Head of caudate nucleus (tissue), 42 donors: ENCODE results near the gene TADA2A.
A peak's percentile ranks its signal among the peaks of the same experiment; 100 is the strongest.
"Not testable (repeated sequence)": the region's sequence is repeated elsewhere in the genome, so short reads cannot be mapped to it uniquely, and the experiment has no call there.

ENCODE experiments used
- DNase-seq, 42 donors: peaks; one replicate each; pipeline versions ENCODE4 v3.0.0 to v3.0.0-alpha.2; 2020 to 2021; ENCODE audit warnings: mixed read lengths in 7 of 42
- intact Hi-C: fragments of 100-400 bp; cut with DNase I; formaldehyde crosslinking; loops from one replicate; pipeline ENCODE4 v1.15.0; 2022

Gene TADA2A

DNA sequence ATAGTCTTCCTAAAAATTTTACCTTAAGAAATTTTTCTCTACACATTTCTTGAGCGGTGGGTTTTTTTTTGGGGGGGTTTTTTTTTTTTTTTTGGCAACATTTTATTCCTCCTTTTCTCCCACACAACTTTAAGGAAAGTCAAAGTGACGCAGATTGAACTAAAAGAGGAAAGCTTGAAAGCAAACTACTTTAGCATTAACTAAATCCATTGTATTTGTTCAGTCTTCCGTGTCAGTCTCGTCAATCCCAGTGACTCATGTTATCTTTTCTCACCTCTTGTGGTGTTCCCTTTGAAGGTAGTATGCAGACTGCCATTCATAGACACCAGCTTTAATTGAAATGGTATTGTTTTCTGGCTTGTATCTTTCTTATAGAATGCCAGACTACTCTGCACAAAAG is 39.3 kb downstream of the TADA2A start:
- DNase-seq = peak in 11 of 42 donors; percentile 4 to 60 (median 26)
- intact Hi-C loops = no loop called here

DNA sequence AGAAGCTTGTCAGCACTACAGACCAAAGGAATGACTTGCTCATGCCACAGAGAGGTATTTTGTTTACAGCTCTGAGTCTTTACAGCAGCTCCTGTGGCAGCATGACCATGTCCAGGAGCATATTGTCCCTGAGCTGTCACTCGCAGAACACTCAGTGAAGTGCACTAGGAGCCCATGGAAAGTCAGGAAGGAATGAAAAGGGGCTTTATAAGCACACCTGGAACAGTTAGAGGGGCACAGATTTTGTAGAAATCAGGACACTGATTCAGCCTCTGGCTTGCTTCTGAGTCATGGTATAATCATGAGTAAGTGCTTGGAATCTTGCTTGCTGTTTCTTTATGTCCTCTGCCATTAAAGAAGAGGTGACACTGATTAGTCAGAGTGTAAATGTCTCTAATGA is 41.0 kb downstream of the TADA2A start:
- intact Hi-C loops = no loop called here
- DNase-seq = peak in 1 of 42 donors; percentile 19

DNA sequence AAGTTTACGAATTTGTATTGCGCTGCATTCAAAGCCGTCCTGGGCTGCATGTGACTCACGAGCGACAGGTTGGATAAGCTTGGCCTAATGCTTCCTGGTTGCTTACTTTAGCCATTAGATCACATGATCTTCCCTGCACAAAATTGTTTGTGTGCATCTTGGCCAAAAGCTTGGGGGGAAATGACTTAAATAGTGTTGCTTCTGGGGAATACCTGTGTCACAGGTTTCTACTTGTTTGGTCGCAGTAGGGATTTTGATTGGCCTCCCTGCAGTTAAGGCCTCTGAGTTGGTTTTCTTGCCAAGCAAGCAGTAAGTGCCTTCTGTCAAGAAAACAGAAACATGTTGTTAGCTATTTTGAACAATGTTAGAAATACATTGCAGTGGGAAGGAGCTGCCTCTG is 43.4 kb downstream of the TADA2A start:
- intact Hi-C loops = no loop called here
- no peak for DNase-seq

DNA sequence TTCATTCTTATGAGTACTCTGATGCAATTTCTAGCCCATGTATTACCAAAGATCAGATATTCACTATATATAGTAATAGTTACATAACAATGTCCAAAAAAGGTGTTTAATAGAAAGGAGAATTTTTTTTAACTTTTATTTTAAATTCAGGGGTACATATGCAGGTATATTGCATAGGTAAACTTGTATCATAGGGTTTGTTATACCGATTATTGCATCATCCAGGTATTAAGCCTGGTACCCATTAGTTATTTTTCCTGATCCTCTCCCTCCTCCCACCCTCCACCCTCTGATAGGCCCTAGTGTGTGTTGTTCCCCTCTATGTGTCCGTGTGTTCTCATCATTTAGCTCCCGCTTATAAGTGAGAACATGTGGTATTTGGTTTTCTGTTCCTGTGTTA is 51.1 kb downstream of the TADA2A start:
- DNase-seq, intact Hi-C loops: not testable (repeated sequence)

DNA sequence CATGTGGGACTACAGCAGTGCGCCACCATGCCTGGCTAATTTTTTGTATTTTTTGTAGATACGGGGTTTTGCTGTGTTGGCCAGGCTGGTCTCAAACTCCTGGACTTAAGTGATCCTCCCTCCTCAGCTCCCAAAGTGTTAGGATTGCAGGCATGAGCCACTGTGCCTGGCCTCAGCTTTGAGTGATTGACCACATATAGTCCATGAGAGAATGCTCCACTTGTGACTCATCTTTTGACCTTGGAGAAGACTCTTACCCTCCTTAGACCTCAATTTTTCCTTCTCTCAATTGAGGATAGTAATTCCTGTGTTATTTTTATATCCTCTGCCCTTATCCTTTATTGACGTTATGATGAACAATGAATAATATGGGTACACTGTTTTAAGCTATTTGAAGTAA is 52.1 kb downstream of the TADA2A start:
- DNase-seq = no peak
- intact Hi-C loops = no loop called here

DNA sequence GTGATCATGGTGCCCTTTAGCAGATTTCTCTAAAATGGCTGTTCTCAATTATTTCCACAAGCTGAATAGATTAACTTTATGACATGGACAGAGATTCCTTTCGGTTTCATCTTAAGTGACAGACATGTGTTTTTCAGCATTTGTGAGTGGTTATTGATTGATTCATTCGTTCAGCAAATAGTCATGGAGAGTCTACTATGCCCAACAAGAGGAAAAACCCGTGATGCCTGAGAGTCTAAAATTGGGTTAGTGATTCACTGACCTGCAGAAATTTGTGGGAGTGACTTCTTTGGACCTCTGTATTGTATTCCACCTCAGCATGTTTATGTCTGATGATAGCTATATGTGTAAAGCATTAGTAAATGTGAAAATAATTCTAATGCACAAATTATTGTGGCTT is 55.0 kb downstream of the TADA2A start:
- DNase-seq = no peak
- intact Hi-C loops = no loop called here

DNA sequence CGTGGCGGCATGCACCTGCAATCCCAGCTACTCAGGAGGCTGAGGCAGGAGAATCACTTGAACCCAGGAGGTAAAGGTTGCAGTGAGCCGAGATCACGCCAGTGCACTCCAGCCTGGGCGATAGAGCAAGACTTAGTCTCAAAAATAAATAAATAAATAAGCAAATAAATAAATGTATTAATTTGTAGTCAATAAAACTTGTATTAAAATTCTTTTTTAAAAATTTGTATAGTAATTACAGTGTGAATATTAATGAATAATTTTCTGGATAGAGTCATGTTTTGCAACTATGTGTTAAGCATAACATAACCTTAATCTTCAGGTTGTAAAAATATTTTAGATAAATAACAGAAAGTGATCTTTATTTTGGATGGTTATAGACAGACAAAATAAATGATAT is 55.8 kb downstream of the TADA2A start:
- intact Hi-C loops = no loop called here
- no peak for DNase-seq

DNA sequence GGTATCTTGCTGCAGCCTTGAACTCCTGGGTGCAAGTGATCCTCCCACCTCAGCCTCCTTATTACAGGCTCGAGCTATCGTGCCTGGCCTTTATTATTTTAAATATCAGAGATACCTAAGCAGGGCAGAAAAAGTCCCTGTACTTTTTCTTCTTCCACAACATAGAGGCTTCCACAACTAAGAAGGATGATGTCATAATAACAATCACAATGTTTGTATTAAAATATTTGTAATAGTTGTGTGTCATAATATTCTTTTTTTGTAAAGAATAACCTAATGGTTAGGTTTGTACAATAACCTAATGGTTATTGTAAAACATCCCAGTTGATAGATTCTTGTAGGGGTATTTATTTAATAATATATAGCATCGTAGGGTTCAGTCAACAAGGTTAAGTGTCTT is 56.4 kb downstream of the TADA2A start:
- no peak for DNase-seq
- intact Hi-C loops = no loop called here

DNA sequence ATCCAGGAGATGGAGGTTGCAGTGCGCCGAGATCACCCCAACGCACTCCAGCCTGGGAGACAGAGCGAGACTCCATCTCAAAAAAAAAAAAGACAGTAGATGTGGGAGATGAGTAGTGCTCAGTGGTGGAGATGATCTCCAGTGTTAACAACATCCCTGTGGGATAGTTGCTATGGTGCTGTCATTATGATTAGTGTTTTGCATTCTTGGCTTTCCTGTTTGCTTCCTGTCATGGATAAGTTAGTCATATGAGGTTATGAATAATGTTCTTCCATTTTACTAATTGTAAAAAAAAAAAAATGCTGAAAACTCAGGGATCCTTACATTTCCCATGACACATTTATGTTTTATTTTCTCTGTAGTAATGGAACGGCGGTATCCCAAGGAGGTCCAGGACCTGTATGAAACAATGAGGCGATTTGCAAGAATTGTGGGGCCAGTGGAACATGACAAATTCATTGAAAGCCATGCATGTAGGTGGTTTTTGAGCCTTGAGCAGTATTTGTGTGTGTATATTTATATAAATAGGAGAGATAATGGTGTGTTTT is 58.5 kb downstream of the TADA2A start:
- DNase-seq = no peak
- intact Hi-C loops = no loop called here

DNA sequence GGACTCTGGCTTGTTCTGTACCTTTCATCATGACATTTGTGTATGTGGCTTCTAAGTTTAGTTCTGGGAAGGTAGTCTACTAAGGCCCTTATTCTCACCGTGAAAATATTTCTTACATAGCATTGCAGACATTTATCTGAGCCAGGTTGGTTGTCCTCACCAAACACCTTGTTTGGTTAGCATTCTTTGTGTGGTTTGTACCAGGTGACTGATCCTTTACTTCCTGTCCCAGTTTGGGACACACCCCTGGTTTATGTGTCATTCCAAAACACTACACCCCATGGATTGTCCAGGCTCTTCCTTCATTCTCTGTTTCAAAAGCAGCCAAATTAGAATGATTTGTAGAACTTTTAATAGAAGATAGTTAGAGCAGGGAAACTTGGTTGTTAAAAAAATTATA is 59.8 kb downstream of the TADA2A start:
- DNase-seq = no peak
- intact Hi-C loops = no loop called here

DNA sequence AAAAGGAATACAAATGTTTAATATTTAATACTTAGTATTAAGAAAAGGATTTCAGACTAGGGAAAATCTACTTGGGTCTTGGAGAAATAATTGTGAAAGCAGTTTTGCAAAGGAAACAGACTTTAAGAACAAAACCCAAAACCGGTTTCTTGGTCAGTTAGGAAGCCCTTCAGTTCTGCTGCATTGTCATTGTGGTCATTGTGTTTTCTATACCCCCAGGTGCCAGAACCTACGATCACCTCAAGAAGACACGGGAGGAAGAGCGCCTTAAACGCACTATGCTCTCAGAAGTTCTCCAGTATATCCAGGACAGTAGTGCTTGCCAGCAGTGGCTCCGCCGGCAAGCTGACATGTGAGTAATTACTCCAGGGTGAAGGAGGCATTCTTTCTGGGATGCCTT is 63.5 kb downstream of the TADA2A start:
- intact Hi-C loops = no loop called here
- DNase-seq = no peak

DNA sequence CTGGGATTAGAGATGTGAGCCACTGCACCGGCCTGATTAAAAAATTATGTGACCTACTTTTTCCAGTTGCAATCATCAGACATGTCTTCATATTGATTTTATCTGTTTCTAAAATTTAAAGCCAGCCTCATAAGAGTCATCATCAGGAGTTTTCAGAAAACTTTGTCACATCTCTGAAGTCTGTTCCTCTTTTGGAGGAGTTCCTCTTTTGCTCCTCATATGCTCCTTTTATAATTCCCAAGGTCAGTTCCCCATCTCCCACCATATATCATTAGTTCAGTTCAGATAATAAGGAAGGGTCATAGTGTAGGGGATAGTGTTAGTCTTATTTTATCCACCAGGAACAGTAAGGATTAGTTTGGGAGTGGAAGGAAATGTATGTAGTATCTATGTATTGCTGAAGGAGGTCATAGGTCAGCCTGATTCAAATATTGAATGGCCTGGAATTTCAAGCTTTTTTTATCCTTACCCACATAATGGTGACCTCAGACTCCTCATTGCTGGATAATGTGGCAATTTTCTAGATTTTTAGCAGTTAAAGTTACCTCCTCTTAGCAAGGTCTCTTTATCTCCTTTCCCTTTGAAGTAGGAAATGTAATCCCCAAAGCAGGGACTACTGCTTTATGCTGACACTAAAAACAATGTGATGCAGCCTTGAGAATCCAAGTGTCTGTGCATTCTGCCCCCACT is 69.2 kb downstream of the TADA2A start:
- no peak for DNase-seq
- intact Hi-C loops = no loop called here

DNA sequence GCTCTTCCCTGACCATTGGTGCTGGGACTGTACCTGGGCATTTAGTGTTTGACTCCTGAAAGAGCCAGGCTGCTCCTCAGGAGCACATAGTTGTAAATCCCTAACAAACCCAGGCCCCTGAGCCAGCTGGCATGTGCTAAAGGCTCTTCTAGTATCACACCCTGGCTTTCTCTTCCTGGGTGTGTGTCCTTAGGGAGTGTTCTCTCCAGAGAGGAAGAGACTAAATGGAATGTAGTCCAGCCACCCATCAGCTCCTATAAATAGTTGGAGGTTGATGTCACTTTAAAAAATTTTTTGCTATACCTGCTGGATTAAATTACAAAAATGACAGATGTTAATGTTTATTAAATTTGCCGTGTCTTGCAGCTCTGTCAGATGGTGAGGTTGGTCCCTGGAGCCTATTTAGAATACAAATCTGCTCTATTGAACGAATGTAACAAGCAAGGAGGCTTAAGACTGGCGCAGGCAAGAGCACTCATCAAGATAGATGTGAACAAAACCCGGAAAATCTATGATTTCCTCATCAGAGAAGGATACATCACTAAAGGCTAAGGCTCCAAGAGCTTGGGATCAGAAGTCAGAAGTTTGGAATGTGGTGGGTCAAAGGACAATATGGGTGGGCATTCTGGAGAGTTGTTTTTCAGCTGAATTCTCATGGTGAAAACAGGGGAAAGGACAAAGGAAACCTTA is 69.9 kb downstream of the TADA2A start:
- intact Hi-C loops = no loop called here
- DNase-seq = no peak

DNA sequence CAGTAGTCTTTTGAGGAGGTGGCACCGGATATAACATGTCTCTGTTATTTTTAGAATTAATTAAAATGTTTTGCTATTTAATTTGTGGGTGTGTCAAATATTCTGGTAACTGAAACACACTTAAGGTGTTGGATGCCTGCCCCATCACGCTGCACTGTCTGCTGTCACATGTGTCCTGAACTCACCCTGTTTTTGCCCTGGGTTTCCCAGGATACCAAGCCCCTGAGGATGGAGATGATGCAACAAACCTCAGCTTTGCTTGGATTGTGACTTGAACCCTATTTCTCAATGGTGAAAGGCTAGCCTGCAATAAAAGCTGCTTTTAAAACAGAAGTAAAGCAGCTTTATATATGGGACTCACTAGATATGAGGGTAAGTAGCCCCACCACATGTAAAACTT is 71.5 kb downstream of the TADA2A start:
- no peak for DNase-seq
- intact Hi-C loops = no loop called here

DNA sequence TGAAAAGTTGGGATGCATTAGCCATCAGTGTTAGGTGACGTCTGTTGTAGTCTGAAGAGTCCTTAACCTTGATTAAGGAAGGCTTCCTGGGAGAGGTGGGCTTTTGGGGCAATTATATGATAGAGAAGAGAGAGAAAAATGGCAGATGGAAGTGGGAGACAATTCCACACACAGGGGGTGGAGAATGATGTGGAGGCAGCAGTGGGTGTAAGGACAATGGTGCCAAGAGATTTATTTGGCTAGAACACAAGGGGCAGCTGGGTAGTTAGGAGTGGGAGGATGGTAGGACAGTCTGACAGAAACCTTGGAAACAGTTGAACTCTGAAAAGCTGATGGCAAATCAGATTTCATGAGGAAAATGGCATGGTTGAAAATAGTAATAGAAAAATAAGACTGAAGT is 72.3 kb downstream of the TADA2A start:
- intact Hi-C loops = no loop called here
- DNase-seq = no peak

DNA sequence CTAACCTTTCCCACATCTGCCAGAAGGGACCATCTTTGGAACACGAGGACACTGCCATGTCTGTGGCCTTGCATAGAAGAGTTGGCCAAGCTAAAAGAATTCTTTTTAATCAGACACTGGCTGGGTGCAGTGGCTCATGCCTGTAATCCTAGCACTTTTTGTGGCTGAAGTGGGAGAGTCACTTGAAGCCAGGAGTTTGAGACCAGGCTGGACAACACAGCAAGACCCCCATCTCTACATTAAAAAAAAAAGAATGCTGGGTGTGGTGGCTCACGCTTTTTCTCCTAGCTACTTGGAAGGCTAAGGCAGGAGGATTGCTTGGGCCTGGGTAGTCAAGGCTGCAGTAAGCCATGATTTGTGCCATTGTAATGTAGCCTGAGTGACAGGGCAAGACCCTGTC is 73.7 kb downstream of the TADA2A start:
- DNase-seq = no peak
- intact Hi-C loops = no loop called here

DNA sequence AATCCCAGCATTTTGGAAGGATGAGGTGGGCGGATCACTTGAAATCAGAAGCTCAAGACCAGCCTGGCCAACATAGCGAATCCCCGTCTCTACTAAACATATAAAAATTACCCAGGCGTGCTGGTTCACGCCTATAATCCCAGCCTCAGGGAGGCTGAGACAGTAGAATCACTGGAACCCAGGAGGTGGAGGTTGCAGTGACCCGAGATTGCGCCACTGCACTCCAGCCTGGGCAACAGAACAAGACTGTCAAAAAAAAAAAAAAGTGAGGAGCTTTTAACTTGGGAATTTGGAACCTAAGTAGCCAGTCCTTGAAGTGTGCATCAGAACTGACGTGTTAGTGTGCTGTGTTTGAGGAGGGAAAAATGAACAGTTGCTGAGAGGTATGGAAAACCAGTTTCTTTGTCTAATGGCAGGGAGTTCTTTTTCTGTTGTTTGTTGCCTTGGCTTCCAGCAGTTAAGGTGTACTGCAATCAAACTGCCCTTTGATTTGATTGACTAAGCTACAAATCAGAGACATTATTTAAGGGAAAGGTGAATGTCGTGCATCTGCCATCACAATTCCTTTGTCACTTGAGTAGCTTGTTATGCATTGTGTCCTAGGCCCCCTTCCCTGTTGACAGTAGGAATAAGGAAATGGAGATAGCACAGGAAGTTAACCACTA is 74.4 kb downstream of the TADA2A start:
- intact Hi-C loops = no loop called here
- no peak for DNase-seq

DNA sequence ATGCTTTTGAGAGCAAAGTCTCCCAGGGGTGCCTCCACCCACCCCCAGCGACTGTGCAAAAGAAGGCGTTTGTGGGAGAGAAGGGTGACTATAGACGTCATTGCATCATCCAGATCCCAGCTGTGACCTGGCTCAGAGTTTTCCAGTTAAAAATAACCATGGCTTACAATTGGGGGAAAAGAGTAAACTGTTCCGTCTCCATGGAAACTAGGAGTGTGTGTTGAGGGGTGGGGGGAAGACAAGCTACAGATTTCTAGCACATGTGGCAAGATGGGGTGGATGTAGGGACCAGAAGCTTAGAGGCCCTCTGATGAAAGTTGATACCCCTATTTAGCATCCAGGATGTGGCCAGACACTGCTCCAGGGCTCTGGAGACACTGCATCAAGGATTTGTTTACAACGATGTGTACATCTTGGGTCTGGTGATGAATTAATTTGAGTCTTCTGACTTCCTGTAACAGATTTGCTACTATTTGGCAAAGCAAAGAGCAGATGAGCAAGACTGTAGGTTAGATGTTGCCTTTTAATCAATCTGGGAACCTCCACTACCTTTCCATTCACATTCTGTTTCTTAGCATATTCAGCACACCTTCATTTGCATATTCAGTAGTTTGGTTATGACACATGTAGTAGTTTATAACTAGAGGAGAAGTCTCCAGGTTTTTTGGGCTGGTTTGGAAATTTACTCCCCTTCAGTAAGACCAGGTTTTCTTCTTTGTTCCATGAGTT is 76.8 kb downstream of the TADA2A start:
- intact Hi-C loops = no loop called here
- DNase-seq = peak in 38 of 42 donors; percentile 20 to 85 (median 46)

DNA sequence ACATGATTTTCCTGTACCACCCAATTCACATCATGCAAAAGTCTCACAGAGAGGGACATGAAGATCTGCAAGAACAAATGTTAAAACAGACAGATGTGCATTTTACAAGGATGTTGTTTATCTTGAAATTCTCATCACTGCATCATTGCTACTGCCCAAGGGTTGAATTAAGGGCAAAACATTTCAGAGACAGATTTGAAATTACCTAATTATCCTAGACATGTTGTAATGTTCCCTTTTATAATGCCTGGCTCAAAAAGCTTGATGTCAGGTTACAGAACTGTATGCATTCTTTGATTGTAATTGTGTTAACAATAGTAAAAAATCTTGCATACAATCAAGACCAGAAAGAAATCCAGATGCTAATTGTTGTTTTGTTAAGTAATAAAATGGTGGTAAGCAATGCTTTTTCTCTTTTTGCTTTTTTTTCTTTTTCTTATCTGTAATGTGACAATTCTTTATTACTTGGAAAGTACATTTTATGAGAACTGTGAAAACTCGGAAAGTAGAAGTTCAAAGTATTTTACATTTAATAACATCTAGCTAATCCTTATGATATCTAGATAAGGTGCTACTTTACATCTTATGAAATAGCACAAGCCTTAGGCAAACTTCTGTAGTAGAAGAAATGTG is 79.4 kb downstream of the TADA2A start:
- intact Hi-C loops = no loop called here
- DNase-seq = no peak
